SK-N-SH (cell line): ENCODE results near the gene CFAP58. TPM values are rescaled to one million over a fixed set of nuclear protein-coding genes. Genes with fewer than 3 reads are reported as not detected.

Experiments
- CTCF ChIA-PET: fragments of 300-600, 350-600 bp; formaldehyde crosslinking; extraction: SDS; loops from one replicate; lab custom pipeline; 2021; lab: Yijun Ruan, JAX
- POLR2A ChIA-PET: fragments of 350-600 bp; sonication (Branson Sonifier 250); formaldehyde crosslinking; extraction: SDS; loops from one replicate; lab custom pipeline; 2020; ENCODE audit warnings: antibody characterized with exemption, inconsistent platforms; lab: Yijun Ruan, JAX
- DNase-seq: peaks from one replicate; pipeline ENCODE4 v3.0.0; 2012
- H2AFZ ChIP-seq: fragments of 200-600 bp; sonication (generic); 2 replicates; pipeline ENCODE4 v1.8.1; 2016; ENCODE audit warnings: antibody characterized with exemption, mild to moderate bottlenecking, low read depth
- H3F3A ChIP-seq: fragments of 200-600 bp; sonication (generic); replicated peaks from 2 replicates; pipeline ENCODE3; 2016; ENCODE audit warnings: antibody characterized with exemption, mild to moderate bottlenecking; ENCODE audit not compliant: insufficient read depth
- H3K27ac ChIP-seq, 2 experiments: fragments of 200-500 bp in 1 of 2; fragments of 200-600 bp in 1 of 2; sonication (Bioruptor generic) in 1 of 2; sonication (generic), shearing (Covaris generic) in 1 of 2; 2 replicates each; pipeline versions ENCODE4 v1.5.1 to v1.6.1; 2014 to 2016; ENCODE audit warnings: low read depth in 2 of 2, inconsistent platforms in 1 of 2, low read length in 1 of 2, mild to moderate bottlenecking in 1 of 2, mixed read lengths in 1 of 2
- H3K27me3 ChIP-seq: fragments of 200-600 bp; sonication (generic), shearing (Covaris generic); 2 replicates; pipeline ENCODE4 v1.6.1; 2016; ENCODE audit warnings: mixed run types; ENCODE audit not compliant: insufficient read depth
- H3K36me3 ChIP-seq, 2 experiments: fragments of 200-500 bp in 1 of 2; fragments of 200-600 bp in 1 of 2; sonication (Bioruptor generic) in 1 of 2; sonication (generic) in 1 of 2; replicated peaks in 1 of 2; 2 replicates each; pipeline versions ENCODE3 to v1.5.1; 2014 to 2016; ENCODE audit warnings: low read length in 1 of 2, mild to moderate bottlenecking in 1 of 2; ENCODE audit not compliant: insufficient read depth in 2 of 2, control insufficient read depth in 1 of 2
- H3K4me1 ChIP-seq, 2 experiments: fragments of 200-500 bp in 1 of 2; fragments of 200-600 bp in 1 of 2; sonication (Bioruptor generic) in 1 of 2; sonication (generic), shearing (Covaris generic) in 1 of 2; 2 replicates each; pipeline versions ENCODE4 v1.5.1 to v1.6.1; 2014 to 2016; ENCODE audit warnings: low read depth in 1 of 2, low read length in 1 of 2, mixed run types in 1 of 2; ENCODE audit not compliant: insufficient read depth in 2 of 2, control insufficient read depth in 1 of 2
- H3K4me2 ChIP-seq: fragments of 200-600 bp; sonication (generic), shearing (Covaris generic); 2 replicates; pipeline ENCODE4 v1.6.1; 2017; ENCODE audit warnings: mixed run types
- H3K4me3 ChIP-seq, 2 experiments: fragments of 200-500 bp in 1 of 2; fragments of 200-600 bp in 1 of 2; sonication (Bioruptor generic) in 1 of 2; sonication (generic), shearing (Covaris generic) in 1 of 2; 2 replicates each; pipeline versions ENCODE4 v1.5.1 to v1.8.1; 2014 to 2016; ENCODE audit warnings: low read depth in 2 of 2, inconsistent platforms in 1 of 2, low read length in 1 of 2, mild to moderate bottlenecking in 1 of 2, mixed read lengths in 1 of 2, moderate library complexity in 1 of 2
- H3K79me2 ChIP-seq: fragments of 200-600 bp; sonication (generic); 2 replicates; pipeline ENCODE4 v1.8.1; 2017; ENCODE audit warnings: mild to moderate bottlenecking; ENCODE audit not compliant: insufficient read depth
- H3K9ac ChIP-seq: fragments of 200-600 bp; sonication (generic); 2 replicates; pipeline ENCODE4 v1.6.1; 2017; ENCODE audit warnings: mixed run types
- H3K9me2 ChIP-seq: fragments of 200-600 bp; sonication (generic); 2 replicates; pipeline ENCODE4 v1.6.1; 2017; ENCODE audit warnings: mixed run types
- H3K9me3 ChIP-seq: fragments of 200-600 bp; sonication (generic); 2 replicates; pipeline ENCODE4 v1.6.1; 2017; ENCODE audit warnings: mixed run types, mild to moderate bottlenecking, moderate library complexity
- H4K20me1 ChIP-seq: fragments of 200-600 bp; sonication (generic); 2 replicates; pipeline ENCODE4 v1.6.1; 2017; ENCODE audit warnings: mild to moderate bottlenecking, mixed run types; ENCODE audit not compliant: insufficient read depth
- CHD2 ChIP-seq: fragments of 150-350 bp; IDR thresholded peaks from 2 replicates; pipeline ENCODE4 v1.6.1; 2018; ENCODE audit warnings: low read length; ENCODE audit not compliant: partially characterized antibody
- CTCF ChIP-seq: fragments of 200-600 bp; sonication (generic); IDR thresholded peaks from 2 replicates; pipeline ENCODE4 v1.6.1; 2017; ENCODE audit warnings: antibody characterized with exemption, mild to moderate bottlenecking, moderate library complexity
- ELF1 ChIP-seq: IDR thresholded peaks from 2 replicates; pipeline ENCODE4 v1.4.0; 2012
- EZH2phosphoT487 ChIP-seq: fragments of 200-600 bp; sonication (generic); IDR thresholded peaks from 2 replicates; pipeline ENCODE4 v1.6.1; 2017; ENCODE audit warnings: low read depth, mixed run types, mild to moderate bottlenecking, antibody characterized with exemption, moderate library complexity, borderline replicate concordance
- FOSL2 ChIP-seq: IDR thresholded peaks from 2 replicates; pipeline ENCODE4 v1.4.0; 2012; ENCODE audit warnings: low read depth, mild to moderate bottlenecking, moderate library complexity, borderline replicate concordance
- FOXJ3 ChIP-seq: sonication (generic); formaldehyde crosslinking; IDR thresholded peaks from 2 replicates; pipeline ENCODE4 v1.5.1; 2020; ENCODE audit warnings: mild to moderate bottlenecking, missing genetic modification reagents
- FOXM1 ChIP-seq: IDR thresholded peaks from 2 replicates; pipeline ENCODE4 v1.4.0; 2012; ENCODE audit warnings: low read depth, mild to moderate bottlenecking
- GABPA ChIP-seq: IDR thresholded peaks from 2 replicates; pipeline ENCODE4 v1.4.0; 2012; ENCODE audit warnings: low read depth, mild to moderate bottlenecking
- IRF3 ChIP-seq: fragments of 150-350 bp; IDR thresholded peaks from 2 replicates; pipeline ENCODE4 v1.6.1; 2016; ENCODE audit warnings: mild to moderate bottlenecking, low read depth, low read length
- MXI1 ChIP-seq: IDR thresholded peaks from 2 replicates; pipeline ENCODE4 v1.6.1; 2012; ENCODE audit warnings: mild to moderate bottlenecking, low read depth, low read length, improper control_type of control experiment
- NFIC ChIP-seq: IDR thresholded peaks from 2 replicates; pipeline ENCODE4 v1.4.0; 2012; ENCODE audit warnings: borderline replicate concordance
- PBX3 ChIP-seq: IDR thresholded peaks from 2 replicates; pipeline ENCODE4; 2012
- POLR2AphosphoS5 ChIP-seq: IDR thresholded peaks from 2 replicates; pipeline ENCODE4 v1.6.1; 2012; ENCODE audit warnings: low read depth, low read length
- RCOR1 ChIP-seq: fragments of 150-350 bp; IDR thresholded peaks from 2 replicates; pipeline ENCODE4 v1.6.1; 2017; ENCODE audit warnings: antibody characterized with exemption, low read length
- TCF12 ChIP-seq: IDR thresholded peaks from 2 replicates; pipeline ENCODE4 v1.4.0; 2012
- USF1 ChIP-seq: IDR thresholded peaks from 2 replicates; pipeline ENCODE4 v1.4.0; 2012; ENCODE audit warnings: low read depth, borderline replicate concordance
- WGBS: methylation state at CpG from one replicate; pipeline ENCODE4 v1.1.6; 2017; ENCODE audit warnings: low lambda C conversion rate; 5-methylcytosine and 5-hydroxymethylcytosine counted together
- polyA plus RNA-seq, 3 experiments: library from polyadenylated mRNA; depleted of rRNA; stranded (reverse); fragments of >200 nt; gene quantifications; 2 replicates each; pipeline ENCODE4 v1.2.3, GENCODE V29; 2012
- TF ChIP-seq, protein P1 (sequence below): IDR thresholded peaks from 2 replicates; pipeline ENCODE4 v1.4.0; 2012; ENCODE audit warnings: low read depth, borderline replicate concordance
- TF ChIP-seq, protein P2 (sequence below): fragments of 150-350 bp; IDR thresholded peaks from 2 replicates; pipeline ENCODE4 v1.6.1; 2017; ENCODE audit warnings: antibody characterized with exemption, low read length, low read depth, borderline replicate concordance
- TF ChIP-seq, protein P3 (sequence below): IDR thresholded peaks from 2 replicates; pipeline ENCODE4 v1.4.0; 2012; ENCODE audit warnings: low read depth

CFAP58 gene
- polyA plus RNA-seq, 1 of the 3 experiments (the other 2 are of a cell fraction), result 0.38 TPM

DNA sequence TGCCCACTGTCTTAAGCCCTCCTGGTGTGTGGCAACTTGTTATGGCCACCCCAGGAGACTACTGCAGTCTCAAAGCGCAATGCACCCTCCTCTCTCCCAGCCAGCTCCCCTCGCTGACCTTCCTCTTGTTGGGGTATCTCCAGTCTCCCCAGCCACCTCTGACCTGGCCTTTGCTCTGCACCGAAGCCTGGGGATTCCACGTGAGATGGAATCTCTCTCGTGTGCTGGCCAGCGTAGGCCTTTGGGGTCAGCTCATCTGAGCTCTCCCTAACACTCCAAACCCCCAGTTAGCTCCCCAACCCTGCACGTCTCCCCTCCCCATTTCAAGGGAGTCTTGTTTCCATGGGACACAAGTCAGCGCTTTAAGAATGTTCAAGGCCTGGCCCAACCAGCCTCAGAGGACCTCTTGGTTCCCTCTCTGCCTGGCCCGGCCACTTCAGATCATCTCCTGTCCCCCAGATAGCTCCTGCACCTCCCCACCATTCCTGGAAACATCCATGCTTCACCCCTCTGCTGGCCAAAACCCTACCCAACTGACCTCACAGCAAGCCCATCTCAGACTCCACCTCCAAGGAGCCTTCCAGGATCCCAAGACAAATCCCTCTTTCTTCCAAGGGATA is 26.5 kb upstream of the CFAP58 start:
- Histone ChIP-seq H3F3A (peaks cover 43% of the 10 kb centered on the region), H3K9ac (peak overlapping the region; percentile 83; the same call in 1 of the 2 replicates), H4K20me1 (0 out of 2 replicates have a peak, but pooled peaks cover 5% of the 10 kb centered on the region), H3K36me3 (peaks cover 0 to 6% of the 10 kb centered on the region in 2 experiments), H3K4me2 (peak overlapping the region; percentile 69), H3K27ac (peak overlapping the region in 1 of 2 experiments; percentile 96; a peak in 2 of 4 replicates), H3K9me2 (no peaks in the 10 kb centered on the region), H3K9me3 (no peaks in the 10 kb centered on the region), H3K4me3 (no peak overlapping the region), H2AFZ (no peak overlapping the region), H3K27me3 (no peaks in the 10 kb centered on the region), H3K79me2 (peaks cover 87% of the 10 kb centered on the region), H3K4me1 (peaks cover 57 to 68% of the 10 kb centered on the region in 2 experiments)
- TF ChIP-seq, protein P1, sequence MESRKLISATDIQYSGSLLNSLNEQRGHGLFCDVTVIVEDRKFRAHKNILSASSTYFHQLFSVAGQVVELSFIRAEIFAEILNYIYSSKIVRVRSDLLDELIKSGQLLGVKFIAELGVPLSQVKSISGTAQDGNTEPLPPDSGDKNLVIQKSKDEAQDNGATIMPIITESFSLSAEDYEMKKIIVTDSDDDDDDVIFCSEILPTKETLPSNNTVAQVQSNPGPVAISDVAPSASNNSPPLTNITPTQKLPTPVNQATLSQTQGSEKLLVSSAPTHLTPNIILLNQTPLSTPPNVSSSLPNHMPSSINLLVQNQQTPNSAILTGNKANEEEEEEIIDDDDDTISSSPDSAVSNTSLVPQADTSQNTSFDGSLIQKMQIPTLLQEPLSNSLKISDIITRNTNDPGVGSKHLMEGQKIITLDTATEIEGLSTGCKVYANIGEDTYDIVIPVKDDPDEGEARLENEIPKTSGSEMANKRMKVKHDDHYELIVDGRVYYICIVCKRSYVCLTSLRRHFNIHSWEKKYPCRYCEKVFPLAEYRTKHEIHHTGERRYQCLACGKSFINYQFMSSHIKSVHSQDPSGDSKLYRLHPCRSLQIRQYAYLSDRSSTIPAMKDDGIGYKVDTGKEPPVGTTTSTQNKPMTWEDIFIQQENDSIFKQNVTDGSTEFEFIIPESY, result no peak
- TF ChIP-seq CTCF, result no peak
- TF ChIP-seq FOXJ3 (CRISPR knock-in tag), result no peak
- no peak for TF ChIP-seq PBX3
- TF ChIP-seq POLR2AphosphoS5, result no peak
- TF ChIP-seq, protein P2, sequence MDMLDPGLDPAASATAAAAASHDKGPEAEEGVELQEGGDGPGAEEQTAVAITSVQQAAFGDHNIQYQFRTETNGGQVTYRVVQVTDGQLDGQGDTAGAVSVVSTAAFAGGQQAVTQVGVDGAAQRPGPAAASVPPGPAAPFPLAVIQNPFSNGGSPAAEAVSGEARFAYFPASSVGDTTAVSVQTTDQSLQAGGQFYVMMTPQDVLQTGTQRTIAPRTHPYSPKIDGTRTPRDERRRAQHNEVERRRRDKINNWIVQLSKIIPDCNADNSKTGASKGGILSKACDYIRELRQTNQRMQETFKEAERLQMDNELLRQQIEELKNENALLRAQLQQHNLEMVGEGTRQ, result no peak
- TF ChIP-seq ELF1, result no peak
- no peak for TF ChIP-seq USF1
- TF ChIP-seq, protein P3, sequence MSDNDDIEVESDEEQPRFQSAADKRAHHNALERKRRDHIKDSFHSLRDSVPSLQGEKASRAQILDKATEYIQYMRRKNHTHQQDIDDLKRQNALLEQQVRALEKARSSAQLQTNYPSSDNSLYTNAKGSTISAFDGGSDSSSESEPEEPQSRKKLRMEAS, result no peak
- TF ChIP-seq GABPA, result no peak
- no peak for TF ChIP-seq CHD2
- no peak for TF ChIP-seq FOSL2
- no peak for TF ChIP-seq TCF12
- TF ChIP-seq IRF3, result no peak
- no peak for TF ChIP-seq NFIC
- TF ChIP-seq EZH2phosphoT487, result no peak
- TF ChIP-seq MXI1, result no peak
- TF ChIP-seq RCOR1, result no peak
- TF ChIP-seq FOXM1, result no peak
- POLR2A ChIA-PET, result no interaction called here
- DNase-seq, result no peak
- CTCF ChIA-PET, result interaction anchor here (4.3 kb wide), 1 partner anchor 22 kb away, joined by 21 read pairs; no protein-coding TSS in a partner anchor
- 96% methylated on average over 8 of the region's 9 CpGs for WGBS
